GM12865 (cell line): ENCODE results near the gene LRFN4.

Experiments used
- DNase-seq: peaks from one replicate; pipeline ENCODE4 v3.0.0; 2010; ENCODE audit warnings: low read depth
- H3K4me3 ChIP-seq: 2 replicates; pipeline ENCODE4 v1.5.1; 2011; ENCODE audit warnings: mild to moderate bottlenecking, low read depth, low read length, control low read depth
- TF ChIP-seq, protein P1 (sequence below): IDR thresholded peaks from 2 replicates; pipeline ENCODE4 v1.5.1; 2011; ENCODE audit warnings: low read length, control low read depth, low read depth, inconsistent platforms; ENCODE audit not compliant: insufficient read depth; ENCODE audit errors: missing control alignments

LRFN4 gene

DNA sequence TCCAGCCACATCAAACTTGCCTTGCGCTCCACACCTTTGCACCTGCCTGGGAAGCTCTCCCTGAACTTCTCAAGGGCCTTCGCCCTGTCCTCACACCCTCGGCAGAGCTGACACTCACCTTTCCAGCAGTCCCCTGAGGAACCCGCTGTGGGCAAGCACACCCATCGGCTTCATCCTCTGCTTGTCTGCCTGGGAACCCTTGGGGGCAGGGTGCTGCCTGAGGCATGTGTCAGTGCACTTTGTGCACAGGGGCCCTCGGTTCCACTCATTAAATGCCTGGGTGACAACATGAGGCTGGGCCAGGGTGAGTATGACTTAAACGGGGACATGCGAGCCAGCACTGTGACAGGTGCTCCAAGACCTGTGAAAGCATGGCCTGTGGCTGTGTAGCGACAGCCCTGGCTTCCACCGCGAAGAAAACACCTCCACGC is 2.6 kb upstream of the LRFN4 start:
- TF ChIP-seq, protein P1, sequence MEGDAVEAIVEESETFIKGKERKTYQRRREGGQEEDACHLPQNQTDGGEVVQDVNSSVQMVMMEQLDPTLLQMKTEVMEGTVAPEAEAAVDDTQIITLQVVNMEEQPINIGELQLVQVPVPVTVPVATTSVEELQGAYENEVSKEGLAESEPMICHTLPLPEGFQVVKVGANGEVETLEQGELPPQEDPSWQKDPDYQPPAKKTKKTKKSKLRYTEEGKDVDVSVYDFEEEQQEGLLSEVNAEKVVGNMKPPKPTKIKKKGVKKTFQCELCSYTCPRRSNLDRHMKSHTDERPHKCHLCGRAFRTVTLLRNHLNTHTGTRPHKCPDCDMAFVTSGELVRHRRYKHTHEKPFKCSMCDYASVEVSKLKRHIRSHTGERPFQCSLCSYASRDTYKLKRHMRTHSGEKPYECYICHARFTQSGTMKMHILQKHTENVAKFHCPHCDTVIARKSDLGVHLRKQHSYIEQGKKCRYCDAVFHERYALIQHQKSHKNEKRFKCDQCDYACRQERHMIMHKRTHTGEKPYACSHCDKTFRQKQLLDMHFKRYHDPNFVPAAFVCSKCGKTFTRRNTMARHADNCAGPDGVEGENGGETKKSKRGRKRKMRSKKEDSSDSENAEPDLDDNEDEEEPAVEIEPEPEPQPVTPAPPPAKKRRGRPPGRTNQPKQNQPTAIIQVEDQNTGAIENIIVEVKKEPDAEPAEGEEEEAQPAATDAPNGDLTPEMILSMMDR: no peak
- H3K4me3 ChIP-seq: no peak overlapping the region
- DNase-seq: no peak

DNA sequence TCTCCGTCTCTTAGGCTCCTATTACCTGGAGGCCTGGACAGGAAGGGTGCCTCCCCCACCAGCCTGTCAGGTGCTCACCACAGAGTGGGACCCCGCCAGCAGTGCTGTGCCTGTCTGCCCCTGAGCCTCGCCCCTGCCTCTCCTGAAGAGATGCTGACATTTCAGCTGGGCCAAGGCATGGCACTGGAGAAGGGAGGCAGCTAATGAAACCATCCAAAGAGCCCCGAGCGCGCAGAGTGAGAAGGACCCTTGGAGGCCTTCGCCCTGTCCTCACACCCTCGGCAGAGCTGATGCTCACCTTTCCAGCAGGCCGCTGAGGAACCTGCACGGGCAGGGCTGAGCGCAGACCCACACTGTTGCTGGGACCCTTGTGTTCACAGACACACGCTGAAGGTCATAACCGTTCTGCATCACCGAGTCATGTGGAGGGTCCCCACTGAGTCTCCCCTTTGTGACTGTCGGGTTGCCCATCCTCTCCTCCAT is 2.1 kb upstream of the LRFN4 start:
- no peak overlapping the region for H3K4me3 ChIP-seq
- TF ChIP-seq, protein P1: no peak

DNA sequence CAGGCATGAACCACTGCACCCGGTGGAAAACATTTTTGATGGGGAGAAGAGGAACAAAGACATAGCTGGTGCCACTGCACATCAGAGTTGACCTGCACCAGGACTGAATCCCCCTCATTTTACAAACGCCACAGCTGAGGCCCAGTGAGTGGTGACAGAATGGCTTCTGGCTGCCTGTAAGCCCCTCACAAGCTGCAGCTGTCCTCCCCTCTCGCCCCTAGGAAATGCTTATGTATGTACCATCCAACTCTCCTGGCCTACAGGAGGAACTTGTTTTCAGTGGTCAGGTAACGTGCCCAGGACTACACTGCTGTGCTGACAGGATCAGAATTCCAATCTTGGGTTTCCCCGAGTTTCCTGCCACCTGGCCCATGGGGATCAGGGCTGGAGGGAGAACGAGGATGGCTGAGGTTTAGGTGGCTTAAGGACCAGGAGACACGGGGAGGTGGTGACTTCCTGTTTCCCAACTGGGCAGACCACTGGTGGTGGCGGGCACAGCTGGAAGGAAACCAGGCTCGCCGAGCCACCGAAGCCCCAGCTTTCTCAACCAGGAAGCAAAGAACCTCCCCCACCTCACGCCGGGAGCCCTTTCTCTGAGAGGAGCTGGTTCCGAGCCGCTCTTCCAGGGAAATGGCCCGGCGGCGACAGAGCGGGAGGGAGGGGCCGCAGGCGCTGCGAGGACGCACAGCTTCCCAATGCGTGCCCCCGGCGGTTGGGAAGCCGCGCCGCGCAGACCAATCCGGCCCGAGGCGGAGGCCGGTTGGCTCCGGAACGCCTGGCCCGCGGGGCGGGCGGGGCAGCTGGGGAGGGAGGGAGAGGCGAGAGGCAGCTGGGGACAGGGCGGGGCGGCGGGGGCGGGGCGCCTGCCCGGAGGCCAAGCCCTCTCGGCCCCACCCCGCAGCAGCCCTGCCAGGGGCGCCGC is 1.0 kb upstream of the LRFN4 start:
- H3K4me3 ChIP-seq: peak overlapping the region; percentile 87
- DNase-seq: peak; percentile 92
- TF ChIP-seq, protein P1: no peak

More for the DNA sequence above, 2.1 kb upstream of the LRFN4 start:
- DNase-seq: no peak

DNA sequence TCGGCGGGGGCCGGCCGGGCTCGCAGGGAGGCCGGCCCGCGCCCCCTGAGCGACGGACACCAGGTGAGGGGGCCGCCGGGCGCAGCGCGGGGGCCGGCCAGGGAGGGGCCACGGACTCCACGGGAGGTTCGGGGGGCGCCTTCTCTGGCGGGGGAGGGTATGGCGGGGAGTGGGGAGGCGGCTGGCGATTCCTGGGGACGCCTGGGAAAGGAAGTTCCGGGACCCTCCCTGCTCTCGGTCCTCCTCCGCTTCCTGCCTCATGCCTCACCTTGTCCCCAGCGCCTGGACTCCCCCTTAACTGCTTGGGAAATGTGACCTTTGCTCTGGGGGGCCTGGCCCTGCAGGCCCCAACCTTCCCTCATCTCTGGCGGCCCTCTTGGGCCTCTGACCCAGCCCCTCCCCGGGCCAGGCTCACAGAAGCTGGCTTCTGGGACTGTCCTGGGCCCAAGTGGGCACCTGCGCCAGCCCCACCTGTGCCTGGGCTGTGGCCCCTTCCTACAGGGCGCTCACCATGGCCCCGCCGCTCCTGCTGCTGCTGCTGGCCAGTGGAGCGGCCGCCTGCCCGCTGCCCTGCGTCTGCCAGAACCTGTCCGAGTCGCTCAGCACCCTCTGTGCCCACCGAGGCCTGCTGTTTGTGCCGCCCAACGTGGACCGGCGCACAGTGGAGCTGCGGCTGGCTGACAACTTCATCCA is 516 bp downstream of the LRFN4 start:
- DNase-seq: no peak
- peak overlapping the region; percentile 43 for H3K4me3 ChIP-seq
- TF ChIP-seq, protein P1: no peak

DNA sequence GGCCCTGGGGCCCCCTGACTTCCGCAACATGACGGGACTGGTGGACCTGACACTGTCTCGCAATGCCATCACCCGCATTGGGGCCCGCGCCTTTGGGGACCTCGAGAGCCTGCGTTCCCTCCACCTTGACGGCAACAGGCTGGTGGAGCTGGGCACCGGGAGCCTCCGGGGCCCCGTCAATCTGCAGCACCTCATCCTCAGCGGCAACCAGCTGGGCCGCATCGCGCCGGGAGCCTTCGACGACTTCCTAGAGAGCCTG is 992 bp downstream of the LRFN4 start:
- DNase-seq: no peak
- no peak overlapping the region for H3K4me3 ChIP-seq

DNA sequence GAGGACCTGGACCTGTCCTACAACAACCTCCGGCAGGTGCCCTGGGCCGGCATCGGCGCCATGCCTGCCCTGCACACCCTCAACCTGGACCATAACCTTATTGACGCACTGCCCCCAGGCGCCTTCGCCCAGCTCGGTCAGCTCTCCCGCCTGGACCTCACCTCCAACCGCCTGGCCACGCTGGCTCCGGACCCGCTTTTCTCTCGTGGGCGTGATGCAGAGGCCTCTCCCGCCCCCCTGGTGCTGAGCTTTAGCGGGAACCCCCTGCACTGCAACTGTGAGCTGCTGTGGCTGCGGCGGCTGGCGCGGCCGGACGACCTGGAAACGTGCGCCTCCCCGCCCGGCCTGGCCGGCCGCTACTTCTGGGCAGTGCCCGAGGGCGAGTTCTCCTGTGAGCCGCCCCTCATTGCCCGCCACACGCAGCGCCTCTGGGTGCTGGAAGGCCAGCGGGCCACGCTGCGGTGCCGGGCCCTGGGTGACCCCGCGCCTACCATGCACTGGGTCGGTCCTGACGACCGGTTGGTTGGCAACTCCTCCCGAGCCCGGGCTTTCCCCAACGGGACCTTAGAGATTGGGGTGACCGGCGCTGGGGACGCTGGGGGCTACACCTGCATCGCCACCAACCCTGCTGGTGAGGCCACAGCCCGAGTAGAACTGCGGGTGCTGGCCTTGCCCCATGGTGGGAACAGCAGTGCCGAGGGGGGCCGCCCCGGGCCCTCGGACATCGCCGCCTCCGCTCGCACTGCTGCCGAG is 1.5 kb downstream of the LRFN4 start:
- H3K4me3 ChIP-seq: no peak overlapping the region
- TF ChIP-seq, protein P1: no peak
- DNase-seq: no peak

More for the DNA sequence above, 992 bp downstream of the LRFN4 start:
- TF ChIP-seq, protein P1: no peak
